Nephron (organoid): Measurements from ENCODE around the gene ZNF79.

ENCODE experiments used
- H3K27ac Mint-ChIP-seq, 3 experiments: 2 replicates each; pipeline ENCODE4 v1.8.0; 2020; ENCODE audit warnings: mixed read lengths in 3 of 3, mild to moderate bottlenecking in 2 of 3, moderate library complexity in 1 of 3
- H3K27me3 Mint-ChIP-seq: 2 replicates; pipeline ENCODE4 v1.8.0; 2021; ENCODE audit warnings: low read depth, mild to moderate bottlenecking, moderate library complexity, mixed read lengths
- H3K36me3 Mint-ChIP-seq: 2 replicates; pipeline ENCODE4 v1.8.0; 2020; ENCODE audit warnings: low read depth, mixed read lengths
- H3K4me1 Mint-ChIP-seq: 2 replicates; pipeline ENCODE4 v1.8.0; 2020; ENCODE audit warnings: mixed read lengths
- H3K4me3 Mint-ChIP-seq, 3 experiments: 2 replicates each; pipeline ENCODE4 v1.8.0; 2020; ENCODE audit warnings: mild to moderate bottlenecking in 3 of 3, mixed read lengths in 3 of 3, moderate library complexity in 2 of 3
- H3K9me3 Mint-ChIP-seq: 2 replicates; pipeline ENCODE4 v1.8.0; 2020; ENCODE audit warnings: mixed read lengths
- CTCF ChIP-seq, 3 experiments: fragments of 200-600 bp; sonication (generic); IDR thresholded peaks; one replicate each; pipeline ENCODE4 v1.5.0; 2021; ENCODE audit warnings: antibody characterized with exemption in 3 of 3; ENCODE audit not compliant: unreplicated experiment in 3 of 3

Gene ZNF79

GRCh38 chr9:127422787-127423186 lies 1.4 kb upstream of the ZNF79 start:
- Mint-ChIP-seq H3K4me1 (peaks cover 41% of the 10 kb centered on the region), H3K4me3 (peak overlapping the region; percentile 98 to 99 (median 99)), H3K9me3 (no peaks in the 10 kb centered on the region), H3K27me3 (no peaks in the 10 kb centered on the region), H3K36me3 (peaks cover 7% of the 10 kb centered on the region), H3K27ac (peak overlapping the region; percentile 100)
- no peak for TF ChIP-seq CTCF (IDR thresholded peaks at IDR 0.05; ENCODE audit: unreplicated experiment in 3 of 3)

- Mint-ChIP-seq H3K27me3 (no peaks in the 10 kb centered on the region), H3K9me3 (no peaks in the 10 kb centered on the region), H3K36me3 (peaks cover 9% of the 10 kb centered on the region), H3K27ac (peak overlapping the region; percentile 100), H3K4me3 (peak overlapping the region; percentile 98 to 99 (median 99)), H3K4me1 (peaks cover 41% of the 10 kb centered on the region)
- TF ChIP-seq CTCF (IDR thresholded peaks at IDR 0.05; ENCODE audit: unreplicated experiment in 3 of 3) = peak in 1 of 3 experiments; percentile 7
Observed at GRCh38 chr9:127423476-127423933, 677 bp upstream of the ZNF79 start.

- peak overlapping the region; percentile 100 for H3K27ac Mint-ChIP-seq
- TF ChIP-seq CTCF (IDR thresholded peaks at IDR 0.05; ENCODE audit: unreplicated experiment in 3 of 3) = no peak
- no peaks in the 10 kb centered on the region for H3K9me3 Mint-ChIP-seq
- peak overlapping the region; percentile 98 to 99 (median 99) for H3K4me3 Mint-ChIP-seq
- peaks cover 41% of the 10 kb centered on the region for H3K4me1 Mint-ChIP-seq
- H3K36me3 Mint-ChIP-seq = peaks cover 11% of the 10 kb centered on the region
- no peaks in the 10 kb centered on the region for H3K27me3 Mint-ChIP-seq
Observed at GRCh38 chr9:127424676-127424999, 456 bp downstream of the ZNF79 start.

GRCh38 chr9:127426756-127427155 lies 2.6 kb downstream of the ZNF79 start:
- no peaks in the 10 kb centered on the region for H3K27me3 Mint-ChIP-seq
- H3K4me3 Mint-ChIP-seq = peak overlapping the region; percentile 98 to 99 (median 99)
- TF ChIP-seq CTCF (IDR thresholded peaks at IDR 0.05; ENCODE audit: unreplicated experiment in 3 of 3) = no peak
- H3K36me3 Mint-ChIP-seq = peaks cover 26% of the 10 kb centered on the region
- no peaks in the 10 kb centered on the region for H3K9me3 Mint-ChIP-seq
- H3K4me1 Mint-ChIP-seq = peaks cover 41% of the 10 kb centered on the region
- H3K27ac Mint-ChIP-seq = no peak overlapping the region

GRCh38 chr9:127428348-127428747 lies 4.2 kb downstream of the ZNF79 start:
- peaks cover 29% of the 10 kb centered on the region for H3K4me1 Mint-ChIP-seq
- no peaks in the 10 kb centered on the region for H3K9me3 Mint-ChIP-seq
- TF ChIP-seq CTCF (IDR thresholded peaks at IDR 0.05; ENCODE audit: unreplicated experiment in 3 of 3) = no peak
- H3K36me3 Mint-ChIP-seq = peaks cover 35% of the 10 kb centered on the region
- peak overlapping the region in 2 of 3 experiments; percentile 21 to 38 for H3K4me3 Mint-ChIP-seq
- no peak overlapping the region for H3K27ac Mint-ChIP-seq
- no peaks in the 10 kb centered on the region for H3K27me3 Mint-ChIP-seq

GRCh38 chr9:127430415-127430814 lies 6.2 kb downstream of the ZNF79 start:
- Mint-ChIP-seq H3K27me3 (no peaks in the 10 kb centered on the region), H3K27ac (no peak overlapping the region), H3K4me3 (no peak overlapping the region), H3K4me1 (peaks cover 9% of the 10 kb centered on the region), H3K36me3 (peaks cover 55% of the 10 kb centered on the region), H3K9me3 (no peaks in the 10 kb centered on the region)
- no peak for TF ChIP-seq CTCF (IDR thresholded peaks at IDR 0.05; ENCODE audit: unreplicated experiment in 3 of 3)
